Measurements from ENCODE around the gene P2RY13.

P2RY13 gene

DNA sequence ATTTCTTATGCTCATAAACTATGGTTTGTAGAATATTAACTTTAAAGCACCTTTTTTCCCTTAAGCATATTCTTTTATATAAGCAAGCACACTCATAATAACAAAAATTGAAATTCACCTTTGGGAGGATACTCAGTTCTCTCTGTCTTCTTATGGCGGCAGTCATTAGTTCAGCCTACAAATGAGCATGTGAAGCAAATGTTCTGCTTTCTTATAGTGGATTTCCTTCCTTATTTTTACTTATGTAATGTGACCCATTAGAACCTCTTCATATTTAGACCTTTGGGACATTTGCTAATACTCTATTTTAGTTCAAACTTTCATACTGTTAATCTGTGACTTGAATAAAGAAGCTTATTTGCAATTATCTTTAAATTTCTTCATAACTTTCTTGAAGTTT is at the start of gene P2RY13:
TSS of gene P2RY13 (minus strand) at position 187 of the 400 bp plus-strand sequence. CDS start at position 166, 21 bp downstream.
- no peak for DNase-seq

GRCh38 chr3:151377768-151378385 is 48.5 kb upstream of the P2RY13 start:
- DNase-seq, result no peak

- no peak for DNase-seq
These were observed 42.9 kb upstream of the P2RY13 start for GRCh38 chr3:151372063-151372820.

DNA sequence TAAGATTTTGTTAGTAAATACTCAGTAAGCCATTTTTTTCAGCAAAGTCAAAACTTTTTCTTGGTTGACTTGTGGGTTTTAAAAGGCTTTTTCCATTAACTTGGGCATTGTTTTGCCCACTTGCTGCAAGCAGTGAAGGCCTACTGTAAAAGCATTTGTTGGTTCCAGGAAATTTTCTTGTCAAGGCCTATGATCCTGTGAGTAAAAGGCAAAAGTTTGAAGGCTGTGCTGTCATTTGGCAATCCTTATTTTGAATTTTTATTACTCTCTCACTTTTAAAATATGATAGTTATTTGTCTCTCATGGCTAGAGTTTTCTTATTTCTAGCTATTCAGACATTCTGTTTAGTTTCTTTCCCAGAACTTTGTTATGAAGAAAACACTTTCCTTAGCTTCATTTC is 42.2 kb upstream of the P2RY13 start:
- DNase-seq, result no peak

- DNase-seq, result no peak
These were observed 38.1 kb upstream of the P2RY13 start for GRCh38 chr3:151367448-151367847.

DNA sequence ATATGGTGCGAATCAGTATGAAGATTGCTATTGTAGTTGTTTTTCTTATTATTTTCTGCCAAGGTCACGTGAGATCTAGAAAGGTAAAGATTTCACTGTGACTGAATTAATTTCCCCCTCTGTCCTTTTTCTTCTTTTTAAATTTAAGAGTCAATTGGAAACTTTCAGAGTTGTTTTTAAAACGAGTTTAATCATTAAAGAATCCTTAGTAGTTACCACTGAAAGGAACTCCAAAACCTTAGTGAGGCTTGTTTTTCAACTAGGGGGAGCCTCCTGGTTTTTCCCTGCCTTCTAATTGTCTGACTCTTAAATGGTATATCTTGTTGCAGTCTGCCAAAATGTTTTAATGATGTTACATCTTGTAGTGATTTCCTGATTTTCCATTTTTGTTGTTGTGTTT is 37.6 kb upstream of the P2RY13 start:
- DNase-seq, result no peak

GRCh38 chr3:151362751-151363174 is 33.4 kb upstream of the P2RY13 start:
- DNase-seq, result no peak

DNA sequence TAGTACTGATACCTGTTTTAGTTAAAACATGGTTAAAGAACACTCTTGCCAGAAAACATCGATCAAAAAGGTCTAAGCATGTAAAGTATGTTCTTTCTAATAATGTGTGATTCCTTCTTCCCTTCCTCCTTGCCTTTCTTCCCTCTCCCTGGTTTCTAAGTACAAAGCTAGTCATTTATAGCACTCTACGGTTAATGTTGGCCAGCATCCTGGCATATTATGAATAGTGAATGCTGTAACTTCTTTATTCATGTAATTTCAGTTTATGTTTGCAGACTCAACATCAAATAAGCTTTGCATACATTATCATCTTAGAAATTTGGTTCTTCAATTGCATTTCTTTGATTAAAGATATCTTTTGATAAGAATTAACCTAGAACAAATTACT is 28.1 kb upstream of the P2RY13 start:
- DNase-seq, result no peak

DNA sequence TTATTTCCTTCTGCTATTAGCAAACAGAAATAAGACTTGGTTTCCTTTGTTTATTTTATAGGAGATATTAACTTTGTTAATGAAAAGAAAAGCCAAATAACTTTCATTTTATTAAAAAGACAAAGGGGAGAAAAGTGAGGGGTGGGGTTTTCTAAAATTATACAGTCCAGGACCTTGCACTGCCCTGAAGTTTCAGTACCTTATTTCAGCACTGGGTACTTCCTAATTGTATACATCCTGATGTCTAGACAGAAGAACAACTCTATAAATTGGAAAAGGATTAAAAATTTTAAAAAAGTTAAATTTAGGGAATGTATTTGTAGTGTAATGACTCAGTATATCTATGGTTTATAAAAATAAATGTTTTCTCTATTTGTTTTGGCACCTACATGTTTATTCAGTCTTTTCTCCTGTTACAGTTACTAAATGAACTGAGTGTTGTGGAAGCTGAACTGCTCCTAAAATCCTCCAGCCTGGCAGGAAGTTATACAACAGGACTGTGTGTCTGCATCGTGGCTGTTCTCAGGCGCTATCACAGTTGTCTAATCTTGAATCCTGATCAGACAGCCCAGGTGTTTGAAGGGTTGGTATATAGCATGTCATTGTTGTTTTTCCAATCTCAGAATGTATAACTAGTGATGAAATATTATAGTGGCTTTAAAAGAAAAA is 27.6 kb upstream of the P2RY13 start:
- no peak for DNase-seq

DNA sequence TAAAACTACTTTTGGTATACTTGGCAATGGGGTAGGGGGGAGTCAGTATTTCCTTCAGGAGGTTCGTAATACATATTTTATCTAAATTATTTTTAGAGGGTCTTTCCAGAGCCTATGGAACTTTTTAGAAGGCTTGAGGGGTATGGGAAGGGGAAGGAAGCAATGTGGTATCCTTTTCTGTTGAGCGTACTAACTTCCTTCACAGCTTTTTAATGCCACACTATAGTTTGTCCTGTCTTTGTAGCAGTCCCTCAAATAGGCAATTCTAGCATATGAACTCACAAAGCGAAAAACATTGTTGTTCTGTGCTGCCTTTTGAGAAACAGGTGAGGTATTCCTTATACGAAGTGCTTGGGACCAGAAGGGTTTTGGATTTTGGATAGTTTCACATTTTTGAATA is 22.3 kb upstream of the P2RY13 start:
- DNase-seq, result no peak

DNA sequence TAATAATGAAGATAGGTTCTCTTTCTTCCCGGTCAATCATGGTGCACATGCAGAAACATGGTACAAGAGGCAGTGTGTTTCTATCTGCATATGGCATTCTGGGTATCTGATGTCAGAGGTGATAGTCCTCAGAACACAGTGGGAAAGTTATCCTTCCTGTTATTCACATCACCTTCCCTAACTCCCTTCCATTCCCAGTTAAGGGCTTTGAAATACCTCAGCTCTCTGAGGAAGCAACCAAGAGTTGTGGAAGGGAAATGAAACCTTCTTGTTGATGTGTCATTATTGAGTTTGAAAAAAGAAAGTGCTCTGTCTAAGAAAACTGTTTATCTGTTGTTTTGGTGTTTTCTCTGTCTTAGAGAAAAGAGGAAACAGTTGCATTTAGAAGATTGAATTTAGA is 21.9 kb upstream of the P2RY13 start:
- no peak for DNase-seq

GRCh38 chr3:151350656-151351055 is 21.3 kb upstream of the P2RY13 start:
- no peak for DNase-seq

GRCh38 chr3:151347432-151347831 is 18.1 kb upstream of the P2RY13 start:
- no peak for DNase-seq

- DNase-seq, result no peak
These were observed 16.9 kb upstream of the P2RY13 start for GRCh38 chr3:151346292-151346691.

GRCh38 chr3:151345859-151346258 is 16.5 kb upstream of the P2RY13 start:
- DNase-seq, result no peak

- DNase-seq, result no peak
These were observed 2.3 kb upstream of the P2RY13 start for GRCh38 chr3:151331696-151332095.

- DNase-seq, result no peak
These were observed 1.6 kb upstream of the P2RY13 start for GRCh38 chr3:151330899-151331298.

DNA sequence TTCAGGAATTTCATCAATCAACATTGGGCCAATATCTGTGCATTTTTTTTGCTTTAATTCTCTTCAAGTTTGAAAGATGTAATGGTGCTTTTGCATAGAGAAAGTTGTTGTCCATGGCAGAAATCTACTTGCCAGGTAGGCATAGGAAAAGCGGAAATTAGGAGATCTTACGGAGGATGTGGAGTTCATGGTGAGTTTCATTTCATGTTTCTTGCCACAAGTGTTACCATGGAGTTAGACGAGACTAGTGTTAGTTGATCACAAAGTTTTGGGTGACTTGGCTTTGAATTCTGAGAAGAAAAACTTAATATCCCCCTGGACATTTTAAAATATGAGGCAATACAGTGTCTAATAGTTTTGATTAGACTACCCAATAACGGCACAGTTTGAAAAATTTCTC is 1.0 kb upstream of the P2RY13 start:
- no peak for DNase-seq

- DNase-seq, result no peak
These were observed 902 bp downstream of the P2RY13 start for GRCh38 chr3:151328298-151328995.

DNA sequence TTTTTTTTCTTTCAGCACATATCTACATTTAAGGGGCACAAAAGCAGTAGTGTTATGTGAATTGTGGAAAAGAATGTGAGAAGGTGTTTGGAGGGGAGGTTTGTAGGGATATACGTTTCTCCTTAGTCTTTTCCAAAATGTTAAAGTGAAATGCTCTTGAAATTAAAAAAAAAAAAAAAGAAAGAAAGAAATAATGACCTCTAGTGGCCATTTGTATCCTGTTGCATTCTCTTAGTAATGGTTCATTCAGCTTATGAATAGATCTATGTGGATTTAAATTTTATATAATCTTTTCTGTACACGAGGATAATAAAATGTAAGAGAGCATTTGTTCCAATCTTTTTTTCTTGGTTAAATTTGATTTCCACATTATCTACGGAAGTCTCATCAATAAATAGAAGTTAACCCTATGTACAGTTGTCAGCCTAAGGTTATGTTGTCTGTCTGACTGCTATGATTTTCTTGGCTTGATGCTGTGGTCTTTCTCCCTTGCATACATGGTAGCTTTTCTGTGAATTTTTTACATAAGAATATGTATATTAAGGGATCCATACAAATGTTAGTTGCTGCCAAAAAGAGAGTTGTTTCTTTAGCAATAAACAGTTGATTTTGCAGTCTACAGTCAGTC is 1.7 kb downstream of the P2RY13 start:
- DNase-seq, result no peak

- DNase-seq, result no peak
These were observed 6.8 kb downstream of the P2RY13 start for GRCh38 chr3:151322511-151322910.

DNA sequence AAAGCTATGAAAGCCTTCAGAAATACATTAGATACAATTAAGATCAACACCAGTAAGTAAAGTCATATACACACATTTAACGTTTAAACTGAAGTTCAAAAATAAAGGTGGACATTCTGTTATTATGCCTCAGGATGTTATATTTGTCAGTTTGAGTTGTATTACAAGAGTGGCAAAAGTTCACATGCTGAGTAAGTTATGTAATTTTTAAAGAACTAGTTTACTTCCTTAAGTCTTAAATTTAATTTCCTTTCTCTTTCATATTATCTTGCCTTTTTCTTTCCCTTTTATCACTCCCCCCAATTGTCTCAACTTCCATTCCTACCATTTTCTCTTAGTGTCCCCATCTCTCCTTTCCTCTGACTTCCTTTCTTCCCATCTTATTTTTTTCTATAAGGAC is 7.8 kb downstream of the P2RY13 start:
- no peak for DNase-seq

GRCh38 chr3:151320131-151320530 is 9.2 kb downstream of the P2RY13 start:
- DNase-seq, result no peak

Data from islet precursor cell (in vitro differentiated cells).